ENCODE measurements around the gene AGAP2. TPM values are rescaled to one million over a fixed set of nuclear protein-coding genes. Genes with fewer than 3 reads are reported as not detected.

The AGAP2 gene
- total and polyA plus RNA-seq, 2 of the 8 experiments (the other 6 are each of a cell fraction or from before 2014, with no cell fraction given) = 1.5 TPM

DNA sequence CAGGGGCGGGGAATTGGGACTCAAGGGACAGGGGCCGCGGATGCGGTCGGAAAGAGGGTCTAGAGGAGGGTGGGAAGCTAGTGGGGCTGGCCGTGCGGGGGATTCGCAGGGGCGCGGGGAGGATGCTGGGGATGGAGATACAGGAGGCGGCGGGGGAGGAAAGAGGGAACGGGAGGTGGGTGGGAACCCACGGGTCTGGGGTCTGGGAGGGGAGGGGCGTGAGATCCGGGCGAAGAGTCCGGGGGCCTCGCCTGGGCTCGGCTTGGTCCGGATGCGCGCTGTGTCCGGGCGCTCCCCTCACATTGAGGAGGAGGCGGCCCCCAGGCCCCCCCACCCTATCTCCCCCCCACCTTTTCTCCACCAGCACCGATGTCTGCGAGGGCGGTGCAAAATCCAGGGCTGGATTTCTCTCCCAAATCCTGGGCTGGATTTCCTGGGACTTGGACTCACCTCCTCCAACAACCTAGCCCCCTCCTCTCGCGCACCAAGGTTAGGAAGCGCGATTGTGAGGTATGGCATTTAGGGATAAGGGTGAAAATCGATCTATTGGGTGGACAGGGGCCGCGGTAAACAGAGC lies at the start of gene AGAP2 (continued):
- TF ChIP-seq NRF1 (IDR thresholded peaks at IDR 0.05; ENCODE audit: low read depth, low read length) (no peak), ZNF274 (IDR thresholded peaks at IDR 0.05; ENCODE audit: borderline replicate concordance, extremely low read depth, low read length) (no peak), HDAC2 (IDR thresholded peaks at IDR 0.05; ENCODE audit: borderline replicate concordance in 1 of 2, low read depth in 2 of 2, low read length in 2 of 2) (no peak), SAP30 (IDR thresholded peaks at IDR 0.05; ENCODE audit: insufficient read depth, insufficient replicate concordance, low read length) (no peak), BCL11A (IDR thresholded peaks at IDR 0.05; ENCODE audit: low read depth in 2 of 2, low read length in 2 of 2) (no peak), RXRA (IDR thresholded peaks at IDR 0.05; ENCODE audit: insufficient read depth, low read depth, low read length) (no peak), SIN3A (conservative IDR thresholded peaks at IDR 0.05 in 1 of 2, IDR thresholded peaks at IDR 0.05 in 1 of 2; ENCODE audit: low read depth in 1 of 2, low read length in 2 of 2) (peak in 1 of 2 experiments; percentile 40; a peak in 1 of 4 replicates), SP2 (IDR thresholded peaks at IDR 0.05; ENCODE audit: low read length) (no peak), TEAD4 (IDR thresholded peaks at IDR 0.05; ENCODE audit: low read depth, low read length) (peak; percentile 34; the same call in 1 of the 2 replicates), SIRT6 (IDR thresholded peaks at IDR 0.05; ENCODE audit: low read length) (no peak), KDM1A (IDR thresholded peaks at IDR 0.05; ENCODE audit: borderline replicate concordance, low read length) (no peak), PHF8 (conservative IDR thresholded peaks at IDR 0.05; ENCODE audit: low read depth, low read length) (no peak), TAF7 (optimal IDR thresholded peaks at IDR 0.05; ENCODE audit: borderline replicate concordance, low read depth, low read length) (no peak), RNF2 (IDR thresholded peaks at IDR 0.05; ENCODE audit: borderline replicate concordance, low read depth, low read length, missing control alignments, poor library complexity, severe bottlenecking) (no peak), CREB1 (IDR thresholded peaks at IDR 0.05) (peak; percentile 38; the same call in 1 of the 2 replicates), MAX (IDR thresholded peaks at IDR 0.05) (0 out of 2 replicates have a peak, but pooled peaks have one; percentile 17), JUND (IDR thresholded peaks at IDR 0.05; ENCODE audit: low read length) (no peak), MAFK (IDR thresholded peaks at IDR 0.05; ENCODE audit: low read depth, low read length) (no peak), USF2 (IDR thresholded peaks at IDR 0.05; ENCODE audit: low read length) (no peak), POU5F1 (IDR thresholded peaks at IDR 0.05; ENCODE audit: low read depth, low read length) (no peak), BACH1 (IDR thresholded peaks at IDR 0.05; ENCODE audit: low read length) (no peak)
